Fibroblast of mammary gland (primary cell): ENCODE results near the gene FBLN2.

Experiments
- DNase-seq: peaks from one replicate; pipeline ENCODE4 v3.0.0-alpha.2; 2010; ENCODE audit warnings: low read depth
- H3K4me3 ChIP-seq: 2 replicates; pipeline ENCODE4 v1.5.1; 2011; ENCODE audit warnings: low read depth, mild to moderate bottlenecking, low read length, moderate library complexity; ENCODE audit not compliant: control insufficient read depth
- CTCF ChIP-seq: conservative IDR thresholded peaks from 2 replicates; pipeline ENCODE4 v1.5.1; 2011; ENCODE audit warnings: low read depth, low read length, inconsistent platforms; ENCODE audit not compliant: control insufficient read depth, insufficient read depth

The FBLN2 gene

GRCh38 chr3:13570391-13571194 is 21.7 kb downstream of the FBLN2 start:
- H3K4me3 ChIP-seq = no peak overlapping the region
- no peak for DNase-seq
- no peak for TF ChIP-seq CTCF

- no peak for TF ChIP-seq CTCF
- DNase-seq = no peak
- H3K4me3 ChIP-seq = no peak overlapping the region
Observed at GRCh38 chr3:13571264-13571663, 22.3 kb downstream of the FBLN2 start.

- H3K4me3 ChIP-seq = no peak overlapping the region
- no peak for DNase-seq
- TF ChIP-seq CTCF = no peak
Observed at GRCh38 chr3:13571831-13572750, 23.2 kb downstream of the FBLN2 start.

- DNase-seq = no peak
- no peak overlapping the region for H3K4me3 ChIP-seq
- TF ChIP-seq CTCF = no peak
Observed at GRCh38 chr3:13572926-13573623, 24.1 kb downstream of the FBLN2 start.

GRCh38 chr3:13574083-13574797 is 25.3 kb downstream of the FBLN2 start:
- no peak for TF ChIP-seq CTCF
- no peak overlapping the region for H3K4me3 ChIP-seq
- DNase-seq = no peak
